Endothelial cell of umbilical vein (primary cell): Measurements from ENCODE around the gene CDC5L. TPM values are rescaled to one million over a fixed set of nuclear protein-coding genes. Genes with fewer than 3 reads are reported as not detected.

Experiments
- BruUV-seq: library from RNA; stranded (reverse); fragments of 400-500 nt; replicated peaks from 2 replicates; lab custom pipeline; 2021; lab: Mats Ljungman, UMichigan
- CTCF ChIA-PET: fragments of 300-600, 350-600 bp; sonication (Branson Sonifier 250); formaldehyde crosslinking; loops from one replicate; lab custom pipeline; 2021; ENCODE audit warnings: antibody characterized with exemption, inconsistent platforms; lab: Charles Lee
- POLR2A ChIA-PET: fragments of 300-600, 350-600 bp; sonication (Branson Sonifier 250); formaldehyde crosslinking; loops from one replicate; lab custom pipeline; 2021; ENCODE audit warnings: antibody characterized with exemption, inconsistent platforms; lab: Charles Lee
- DNase-seq: peaks from one replicate; pipeline ENCODE4 v3.0.0-alpha.2; 2011; ENCODE audit warnings: low read depth, low spot score
- FAIRE-seq: peaks from 2 replicates; lab custom pipeline; 2011; peaks lifted over from hg19 to GRCh38; lab: Jason Lieb, UNC
- H2AFZ ChIP-seq: 2 replicates; pipeline ENCODE4 v1.6.0; 2012; ENCODE audit warnings: low read depth, low read length, control low read depth, inconsistent platforms
- H3K27ac ChIP-seq: 2 replicates; pipeline ENCODE4 v1.5.1; 2011; ENCODE audit warnings: low read depth, mild to moderate bottlenecking, control low read depth, low read length, moderate library complexity; ENCODE audit not compliant: insufficient read depth
- H3K27me3 ChIP-seq, 2 experiments: 2 replicates each; pipeline versions ENCODE4 v1.6.0 to v1.6.1; 2011; ENCODE audit warnings: low read length in 2 of 2, mixed read lengths in 1 of 2; ENCODE audit not compliant: control insufficient read depth in 2 of 2, insufficient read depth in 2 of 2
- H3K36me3 ChIP-seq, 2 experiments: 2 replicates in 1 of 2; 3 replicates in 1 of 2; pipeline ENCODE4 v1.5.1; 2011; ENCODE audit warnings: low read length in 2 of 2, mild to moderate bottlenecking in 1 of 2, moderate library complexity in 1 of 2; ENCODE audit not compliant: control insufficient read depth in 2 of 2, insufficient read depth in 2 of 2; ENCODE audit errors: extremely low read depth in 1 of 2
- H3K4me1 ChIP-seq: 3 replicates; pipeline ENCODE4 v1.5.1; 2011; ENCODE audit warnings: mild to moderate bottlenecking, low read length; ENCODE audit not compliant: control insufficient read depth, insufficient read depth; ENCODE audit errors: extremely low read depth
- H3K4me2 ChIP-seq: 2 replicates; pipeline ENCODE4 v1.6.1; 2011; ENCODE audit warnings: low read length, control low read depth, mixed read lengths; ENCODE audit not compliant: insufficient read depth
- H3K4me3 ChIP-seq, 3 experiments: fragments of 200-600 bp in 1 of 3; sonication (generic), shearing (Covaris generic) in 1 of 3; replicated peaks in 1 of 3; 2 replicates each; pipeline ENCODE4 v1.5.1; 2011 to 2016; ENCODE audit warnings: control low read depth in 3 of 3, low read length in 3 of 3, mild to moderate bottlenecking in 2 of 3, inconsistent platforms in 1 of 3, low read depth in 1 of 3, moderate library complexity in 1 of 3; ENCODE audit not compliant: insufficient read depth in 1 of 3
- H3K79me2 ChIP-seq: 2 replicates; pipeline ENCODE4 v1.6.0; 2012; ENCODE audit warnings: low read length, inconsistent platforms; ENCODE audit not compliant: control insufficient read depth, insufficient read depth
- H3K9ac ChIP-seq: replicated peaks from 2 replicates; pipeline ENCODE3; 2011; ENCODE audit warnings: low read length, control low read depth; ENCODE audit not compliant: insufficient read depth; ENCODE audit errors: extremely low read depth
- H3K9me1 ChIP-seq: replicated peaks from 3 replicates; pipeline ENCODE4 v1.6.0; 2011; ENCODE audit warnings: mild to moderate bottlenecking, low read length; ENCODE audit not compliant: control insufficient read depth, insufficient read depth; ENCODE audit errors: extremely low read depth
- H3K9me3 ChIP-seq: replicated peaks from 2 replicates; pipeline ENCODE4 v1.5.1; 2012; ENCODE audit warnings: low read length, inconsistent platforms; ENCODE audit not compliant: control insufficient read depth, insufficient read depth
- H4K20me1 ChIP-seq: replicated peaks from 2 replicates; pipeline ENCODE3; 2011; ENCODE audit warnings: mild to moderate bottlenecking, low read length; ENCODE audit not compliant: control insufficient read depth, insufficient read depth; ENCODE audit errors: extremely low read depth
- EZH2 ChIP-seq: IDR thresholded peaks from 2 replicates; pipeline ENCODE4 v1.6.1; 2012; ENCODE audit warnings: borderline replicate concordance, low read depth, mild to moderate bottlenecking, moderate library complexity, low read length, inconsistent platforms; ENCODE audit not compliant: severe bottlenecking
- FOS ChIP-seq: IDR thresholded peaks from 2 replicates; pipeline ENCODE4 v1.6.1; 2011; ENCODE audit warnings: mild to moderate bottlenecking, low read length, moderate library complexity, borderline replicate concordance; ENCODE audit not compliant: insufficient read depth
- GATA2 ChIP-seq: IDR thresholded peaks from 2 replicates; pipeline ENCODE4 v1.7.0; 2011; ENCODE audit warnings: low read depth, mild to moderate bottlenecking, moderate library complexity, mixed read lengths, low read length; ENCODE audit not compliant: insufficient read length, insufficient read depth
- JUN ChIP-seq: IDR thresholded peaks from 2 replicates; pipeline ENCODE4 v1.6.1; 2011; ENCODE audit warnings: borderline replicate concordance, low read depth; ENCODE audit not compliant: insufficient read length, insufficient read depth
- MYC ChIP-seq: IDR thresholded peaks from one replicate; pipeline ENCODE4 v1.6.1; 2011; ENCODE audit warnings: mild to moderate bottlenecking, low read depth, low read length
- POLR2A ChIP-seq: IDR thresholded peaks from 2 replicates; pipeline ENCODE4 v1.6.1; 2012; ENCODE audit warnings: low read depth, mild to moderate bottlenecking, control low read depth, low read length
- POLR2AphosphoS5 ChIP-seq: IDR thresholded peaks from 2 replicates; pipeline ENCODE4 v1.6.1; 2012; ENCODE audit warnings: low read depth, mild to moderate bottlenecking, control low read depth, low read length, moderate library complexity; ENCODE audit not compliant: insufficient read depth
- dilution Hi-C: fragments of 300-500 bp; cut with MboI; formaldehyde crosslinking; loops from one replicate; pipeline ENCODE4 v1.15.0; 2019; ENCODE audit warnings: low sequenced_read_pairs; ENCODE audit not compliant: extremely low pct_ligation_motif_present
- intact Hi-C: fragments of 100-400 bp; cut with micrococcal nuclease; formaldehyde crosslinking; loops from one replicate; pipeline ENCODE4 v1.10.0; 2022
- polyA plus RNA-seq, 4 experiments: library from polyadenylated mRNA; depleted of rRNA in 3 of 4; stranded (reverse) in 3 of 4; unstranded in 1 of 4; fragments of >200 nt; gene quantifications; 2 replicates each; pipeline versions ENCODE4 v1.2.1 to v1.2.3, GENCODE V29; 2011 to 2012; ENCODE audit warnings: missing spikeins in 1 of 4
- total RNA-seq: library from RNA; stranded (reverse); gene quantifications from 2 replicates; pipeline ENCODE4 v1.2.3, GENCODE V29; 2021
- TF ChIP-seq, protein P1 (sequence below): IDR thresholded peaks from 2 replicates; pipeline ENCODE4 v1.6.1; 2011; ENCODE audit not compliant: insufficient read depth, insufficient read length
- TF ChIP-seq, protein P2 (sequence below), 2 donors: IDR thresholded peaks; 1 replicate in 1 of 2; 2 replicates in 1 of 2; pipeline ENCODE4 v1.5.1; 2011; ENCODE audit warnings: low read length in 2 of 2, mild to moderate bottlenecking in 2 of 2, moderate library complexity in 2 of 2, control low read depth in 1 of 2, inconsistent platforms in 1 of 2, low read depth in 1 of 2; ENCODE audit not compliant: insufficient read depth in 1 of 2; ENCODE audit errors: extremely low read depth in 1 of 2

CDC5L gene
- total and polyA plus RNA-seq, 2 donors (not counting 3 experiments of a cell fraction or from before 2014, with no cell fraction given) = 6.9 to 24.6 TPM

- dilution Hi-C loops = no loop called here
Observed at GRCh38 chr6:44481056-44481455, 93.5 kb downstream of the CDC5L start.

More at GRCh38 chr6:44481056-44481455, 93.5 kb downstream of the CDC5L start:
- Histone ChIP-seq H2AFZ (no peak overlapping the region), H3K27ac (no peak overlapping the region), H3K27me3 (peaks cover 0 to 2% of the 10 kb centered on the region in 2 experiments), H3K4me2 (no peak overlapping the region), H4K20me1 (no peaks in the 10 kb centered on the region), H3K9me1 (no peaks in the 10 kb centered on the region), H3K4me3 (no peak overlapping the region), H3K4me1 (no peaks in the 10 kb centered on the region), H3K9ac (no peak overlapping the region), H3K79me2 (no peaks in the 10 kb centered on the region), H3K36me3 (no peaks in the 10 kb centered on the region), H3K9me3 (no peaks in the 10 kb centered on the region)
- BruUV-seq = no TSS peak
- POLR2A ChIA-PET = no interaction called here
- DNase-seq (no peak), FAIRE-seq (no peak)
- TF ChIP-seq GATA2 (no peak), POLR2AphosphoS5 (no peak), JUN (no peak), POLR2A (no peak), EZH2 (no peak), MYC (no peak), FOS (no peak)
- TF ChIP-seq, protein P1, sequence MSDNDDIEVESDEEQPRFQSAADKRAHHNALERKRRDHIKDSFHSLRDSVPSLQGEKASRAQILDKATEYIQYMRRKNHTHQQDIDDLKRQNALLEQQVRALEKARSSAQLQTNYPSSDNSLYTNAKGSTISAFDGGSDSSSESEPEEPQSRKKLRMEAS = no peak
- TF ChIP-seq, protein P2, sequence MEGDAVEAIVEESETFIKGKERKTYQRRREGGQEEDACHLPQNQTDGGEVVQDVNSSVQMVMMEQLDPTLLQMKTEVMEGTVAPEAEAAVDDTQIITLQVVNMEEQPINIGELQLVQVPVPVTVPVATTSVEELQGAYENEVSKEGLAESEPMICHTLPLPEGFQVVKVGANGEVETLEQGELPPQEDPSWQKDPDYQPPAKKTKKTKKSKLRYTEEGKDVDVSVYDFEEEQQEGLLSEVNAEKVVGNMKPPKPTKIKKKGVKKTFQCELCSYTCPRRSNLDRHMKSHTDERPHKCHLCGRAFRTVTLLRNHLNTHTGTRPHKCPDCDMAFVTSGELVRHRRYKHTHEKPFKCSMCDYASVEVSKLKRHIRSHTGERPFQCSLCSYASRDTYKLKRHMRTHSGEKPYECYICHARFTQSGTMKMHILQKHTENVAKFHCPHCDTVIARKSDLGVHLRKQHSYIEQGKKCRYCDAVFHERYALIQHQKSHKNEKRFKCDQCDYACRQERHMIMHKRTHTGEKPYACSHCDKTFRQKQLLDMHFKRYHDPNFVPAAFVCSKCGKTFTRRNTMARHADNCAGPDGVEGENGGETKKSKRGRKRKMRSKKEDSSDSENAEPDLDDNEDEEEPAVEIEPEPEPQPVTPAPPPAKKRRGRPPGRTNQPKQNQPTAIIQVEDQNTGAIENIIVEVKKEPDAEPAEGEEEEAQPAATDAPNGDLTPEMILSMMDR (IDR thresholded peaks at IDR 0.05; ENCODE audit: extremely low read depth in 1 of 2, insufficient read depth in 1 of 2, low read depth in 1 of 2, low read length in 2 of 2) = no peak
- intact Hi-C loops = no loop called here
- CTCF ChIA-PET = no interaction called here
